Measurements from ENCODE around the gene KCNMB1.

KCNMB1 gene

DNA sequence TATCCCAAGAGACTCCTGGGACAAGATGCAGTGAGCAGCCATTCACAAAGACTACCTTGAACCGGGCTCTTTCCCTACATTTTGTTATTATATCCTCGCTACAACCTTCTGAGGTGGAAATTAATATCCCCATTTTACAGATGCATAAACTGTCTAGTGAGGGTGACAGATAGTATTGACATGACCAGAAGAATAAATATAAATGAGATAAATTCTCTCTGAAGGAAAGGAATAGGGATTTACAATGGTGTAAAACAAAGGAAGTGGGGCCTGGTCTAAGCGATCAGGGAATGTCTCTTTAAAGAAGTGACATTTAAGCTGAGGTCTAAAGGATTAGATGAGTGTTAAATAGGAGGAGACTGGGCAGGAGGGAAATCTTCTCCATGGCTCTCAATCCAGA is 43.5 kb upstream of the KCNMB1 start:
- TF ChIP-seq, protein P1, sequence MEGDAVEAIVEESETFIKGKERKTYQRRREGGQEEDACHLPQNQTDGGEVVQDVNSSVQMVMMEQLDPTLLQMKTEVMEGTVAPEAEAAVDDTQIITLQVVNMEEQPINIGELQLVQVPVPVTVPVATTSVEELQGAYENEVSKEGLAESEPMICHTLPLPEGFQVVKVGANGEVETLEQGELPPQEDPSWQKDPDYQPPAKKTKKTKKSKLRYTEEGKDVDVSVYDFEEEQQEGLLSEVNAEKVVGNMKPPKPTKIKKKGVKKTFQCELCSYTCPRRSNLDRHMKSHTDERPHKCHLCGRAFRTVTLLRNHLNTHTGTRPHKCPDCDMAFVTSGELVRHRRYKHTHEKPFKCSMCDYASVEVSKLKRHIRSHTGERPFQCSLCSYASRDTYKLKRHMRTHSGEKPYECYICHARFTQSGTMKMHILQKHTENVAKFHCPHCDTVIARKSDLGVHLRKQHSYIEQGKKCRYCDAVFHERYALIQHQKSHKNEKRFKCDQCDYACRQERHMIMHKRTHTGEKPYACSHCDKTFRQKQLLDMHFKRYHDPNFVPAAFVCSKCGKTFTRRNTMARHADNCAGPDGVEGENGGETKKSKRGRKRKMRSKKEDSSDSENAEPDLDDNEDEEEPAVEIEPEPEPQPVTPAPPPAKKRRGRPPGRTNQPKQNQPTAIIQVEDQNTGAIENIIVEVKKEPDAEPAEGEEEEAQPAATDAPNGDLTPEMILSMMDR (IDR thresholded peaks at IDR 0.05; ENCODE audit: low read depth, low read length), result no peak
- Histone ChIP-seq H3K4me3 (ENCODE audit: low read depth, low read length) (no peak overlapping the region), H3K27ac (no peak overlapping the region), H3K9me3 (ENCODE audit: severe bottlenecking) (peaks cover 3% of the 10 kb centered on the region), H3K36me3 (no peaks in the 10 kb centered on the region), H3K27me3 (ENCODE audit: insufficient read depth, low read depth, severe bottlenecking) (peaks cover 85% of the 10 kb centered on the region)
- DNase-seq, result no peak

DNA sequence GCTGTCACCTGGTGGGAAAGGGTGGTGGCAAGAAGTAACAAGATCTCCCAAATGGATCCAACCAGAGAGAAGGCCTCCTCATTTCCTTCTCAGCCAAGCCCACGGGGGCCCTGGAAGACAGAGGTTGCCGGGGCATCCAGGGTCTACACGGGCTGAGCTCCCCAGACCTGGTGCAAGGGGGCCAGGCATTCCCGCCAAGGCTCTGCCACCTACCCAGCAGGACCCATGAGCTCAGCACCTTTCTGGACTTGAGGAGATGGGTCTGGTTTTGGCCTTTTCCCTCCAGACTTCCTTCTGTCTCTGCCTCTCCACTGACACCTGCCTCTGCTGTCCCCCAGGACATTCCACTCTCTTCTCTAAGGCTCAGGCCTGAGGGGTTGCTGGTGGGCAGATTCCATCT is 42.4 kb upstream of the KCNMB1 start:
- TF ChIP-seq, protein P1 (IDR thresholded peaks at IDR 0.05; ENCODE audit: low read depth, low read length), result no peak
- Histone ChIP-seq H3K27me3 (ENCODE audit: insufficient read depth, low read depth, severe bottlenecking) (peaks cover 87% of the 10 kb centered on the region), H3K36me3 (no peaks in the 10 kb centered on the region), H3K4me3 (ENCODE audit: low read depth, low read length) (no peak overlapping the region), H3K9me3 (ENCODE audit: severe bottlenecking) (peaks cover 3% of the 10 kb centered on the region), H3K27ac (no peak overlapping the region)
- no peak for DNase-seq

DNA sequence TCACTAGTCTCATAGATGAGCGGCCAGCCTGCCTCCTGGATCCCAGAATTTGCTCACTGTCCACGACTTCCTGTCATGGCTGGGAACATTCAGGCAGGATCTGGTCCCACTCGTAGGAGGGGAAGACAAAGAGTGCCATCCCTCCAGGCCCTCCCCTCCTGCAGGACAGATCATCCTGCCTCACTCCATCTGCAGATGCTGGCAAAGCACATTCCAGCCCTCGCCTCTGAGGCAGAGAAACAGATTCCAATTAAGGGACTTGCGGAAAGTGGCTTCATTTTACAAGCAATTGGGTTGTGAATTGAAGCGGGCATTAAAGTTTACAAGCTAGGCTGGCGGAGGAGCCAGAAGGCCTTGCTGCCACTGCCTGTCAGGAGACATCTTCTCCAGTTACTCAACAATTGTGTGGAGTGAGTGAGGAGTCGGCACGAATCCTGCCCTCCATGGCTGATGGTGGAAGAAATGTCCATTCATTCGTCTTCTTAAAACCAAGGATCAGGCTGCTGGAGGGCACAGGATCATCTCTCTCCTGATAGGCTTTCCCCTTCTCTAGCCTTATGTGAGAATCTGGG is 41.8 kb upstream of the KCNMB1 start:
- Histone ChIP-seq H3K4me3 (ENCODE audit: low read depth, low read length) (no peak overlapping the region), H3K9me3 (ENCODE audit: severe bottlenecking) (peaks cover 3% of the 10 kb centered on the region), H3K27me3 (ENCODE audit: insufficient read depth, low read depth, severe bottlenecking) (peaks cover 87% of the 10 kb centered on the region), H3K27ac (no peak overlapping the region), H3K36me3 (no peaks in the 10 kb centered on the region)
- no peak for DNase-seq
- TF ChIP-seq, protein P1 (IDR thresholded peaks at IDR 0.05; ENCODE audit: low read depth, low read length), result no peak

DNA sequence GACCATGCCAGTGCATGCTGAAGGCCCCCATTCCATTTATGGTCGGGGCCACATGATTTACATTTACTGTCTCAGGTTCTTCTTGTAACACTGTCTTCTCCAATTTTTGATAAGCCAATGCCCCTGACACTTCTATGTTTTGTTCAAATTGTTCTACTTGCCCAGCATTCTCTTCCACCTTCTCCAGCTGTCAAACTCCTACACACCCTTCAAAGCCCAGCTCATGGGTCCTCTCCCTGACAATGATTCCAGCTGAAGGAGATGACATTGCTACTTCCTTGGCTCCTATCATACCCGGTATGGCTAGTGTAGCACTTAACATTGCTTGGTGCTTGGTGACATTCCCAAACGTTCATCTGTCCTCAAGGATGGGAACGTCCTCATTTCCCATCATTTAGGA is 41.1 kb upstream of the KCNMB1 start:
- TF ChIP-seq, protein P1 (IDR thresholded peaks at IDR 0.05; ENCODE audit: low read depth, low read length), result no peak
- DNase-seq, result no peak
- peaks cover 84% of the 10 kb centered on the region for H3K27me3 ChIP-seq (ENCODE audit: insufficient read depth, low read depth, severe bottlenecking)

DNA sequence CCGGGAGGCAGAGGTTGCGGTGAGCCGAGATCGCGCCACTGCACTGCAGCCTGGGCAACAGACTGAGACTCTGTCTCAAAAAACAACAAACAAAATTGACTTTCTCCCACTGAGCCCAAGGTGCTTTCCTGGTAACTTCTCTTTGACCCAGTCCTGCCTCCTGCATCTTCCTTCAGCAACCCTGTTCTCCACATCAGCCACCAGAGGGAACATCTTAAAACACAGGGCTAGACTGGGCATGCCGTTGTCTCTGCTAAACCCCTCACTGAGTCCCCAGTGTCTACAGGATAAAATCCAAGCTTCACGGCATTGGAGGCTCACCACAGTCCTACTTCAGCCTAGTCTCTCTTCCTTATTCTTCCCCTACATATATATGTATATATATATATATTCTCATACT is 39.8 kb upstream of the KCNMB1 start:
- Histone ChIP-seq H3K27me3 (ENCODE audit: insufficient read depth, low read depth, severe bottlenecking) (peaks cover 82% of the 10 kb centered on the region), H3K27ac (no peak overlapping the region), H3K36me3 (no peaks in the 10 kb centered on the region), H3K4me3 (ENCODE audit: low read depth, low read length) (no peak overlapping the region), H3K9me3 (ENCODE audit: severe bottlenecking) (peaks cover 3% of the 10 kb centered on the region)
- TF ChIP-seq, protein P1 (IDR thresholded peaks at IDR 0.05; ENCODE audit: low read depth, low read length), result no peak
- no peak for DNase-seq

More for the DNA sequence above, 41.1 kb upstream of the KCNMB1 start:
- H3K4me3 ChIP-seq (ENCODE audit: low read depth, low read length), result no peak overlapping the region
- no peaks in the 10 kb centered on the region for H3K36me3 ChIP-seq
- H3K27ac ChIP-seq, result no peak overlapping the region
- peaks cover 3% of the 10 kb centered on the region for H3K9me3 ChIP-seq (ENCODE audit: severe bottlenecking)

DNA sequence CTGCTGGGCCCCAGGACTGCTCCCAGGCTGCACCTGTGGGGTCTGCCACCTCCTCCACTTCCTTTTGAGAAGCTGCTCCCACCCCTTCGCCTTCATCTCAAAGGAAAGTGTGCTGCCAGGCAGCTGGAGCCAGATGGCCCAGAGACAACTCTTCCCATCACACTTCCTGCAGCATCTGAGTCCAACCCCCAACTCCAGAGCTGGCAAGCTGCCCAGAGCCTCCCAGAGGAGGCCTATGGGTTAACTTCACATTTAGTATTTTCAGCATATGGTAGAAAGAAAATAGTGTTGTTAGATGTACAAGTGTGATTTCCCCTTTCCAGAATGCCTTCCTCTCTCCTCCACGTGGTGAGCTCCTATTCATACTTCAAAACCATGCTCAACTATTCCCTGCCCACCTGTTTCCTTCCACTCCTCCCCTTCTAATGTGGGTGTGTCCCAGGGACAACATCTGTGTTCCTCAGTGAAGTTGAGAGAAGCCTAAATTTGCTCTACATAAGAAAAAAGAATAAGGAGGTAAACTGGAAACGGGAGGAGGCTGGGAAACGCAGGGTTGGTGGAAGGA is 38.6 kb upstream of the KCNMB1 start:
- no peak for DNase-seq
- Histone ChIP-seq H3K36me3 (no peaks in the 10 kb centered on the region), H3K4me3 (ENCODE audit: low read depth, low read length) (no peak overlapping the region), H3K9me3 (ENCODE audit: severe bottlenecking) (peaks cover 3% of the 10 kb centered on the region), H3K27me3 (ENCODE audit: insufficient read depth, low read depth, severe bottlenecking) (peaks cover 81% of the 10 kb centered on the region), H3K27ac (no peak overlapping the region)
- TF ChIP-seq, protein P1 (IDR thresholded peaks at IDR 0.05; ENCODE audit: low read depth, low read length), result no peak

Measured in WERI-Rb-1 (cell line).